ENCODE data around the gene PCSK4. TPM values are rescaled to one million over a fixed set of nuclear protein-coding genes. Genes with fewer than 3 reads are reported as not detected.

The PCSK4 gene
- polyA plus RNA-seq, 1 donor (not counting 4 experiments of a cell fraction or from before 2014, with no cell fraction given) = 0.25 TPM

GRCh38 chr19:1533510-1534150, 43.5 kb upstream of the PCSK4 start:
- DNase-seq (ENCODE audit: low read depth, low spot score) = no peak
- Histone ChIP-seq H3K9me1 (ENCODE audit: control insufficient read depth, extremely low read depth, insufficient read depth, low read length) (no peaks in the 10 kb centered on the region), H3K27me3 (ENCODE audit: control insufficient read depth, extremely low read depth, insufficient read depth, low read length) (no peaks in the 10 kb centered on the region), H4K20me1 (ENCODE audit: control insufficient read depth, extremely low read depth, insufficient read depth, low read length) (no peaks in the 10 kb centered on the region), H3K4me2 (ENCODE audit: control insufficient read depth, extremely low read depth, insufficient read depth, low read depth, low read length) (no peak overlapping the region), H3K4me1 (ENCODE audit: control insufficient read depth, extremely low read depth, insufficient read depth, low read length) (no peaks in the 10 kb centered on the region), H3K9me3 (ENCODE audit: control insufficient read depth, low read depth, low read length) (no peaks in the 10 kb centered on the region), H3K79me2 (ENCODE audit: control insufficient read depth, insufficient read depth, low read length) (no peaks in the 10 kb centered on the region), H2AFZ (ENCODE audit: control insufficient read depth, low read length) (no peak overlapping the region), H3K4me3 (ENCODE audit: control insufficient read depth in 2 of 3, extremely low read depth in 1 of 3, insufficient read depth in 2 of 3, low read depth in 1 of 3, low read length in 3 of 3) (no peak overlapping the region), H3K36me3 (ENCODE audit: control insufficient read depth in 2 of 2, extremely low read depth in 1 of 2, insufficient read depth in 2 of 2, low read length in 2 of 2) (no peaks in the 10 kb centered on the region), H3K27ac (ENCODE audit: control insufficient read depth, insufficient read depth, low read length) (no peak overlapping the region), H3K9ac (ENCODE audit: control insufficient read depth, extremely low read depth, insufficient read depth, low read length) (no peak overlapping the region)
- FAIRE-seq = no peak
- dilution Hi-C loops (cut with MboI; ENCODE audit: extremely low pct_ligation_motif_present, low sequenced_read_pairs) = no loop called here
- TF ChIP-seq EZH2 (IDR thresholded peaks at IDR 0.05; ENCODE audit: low read length) (no peak), CTCF (optimal IDR thresholded peaks at IDR 0.05 in 1 of 3, IDR thresholded peaks at IDR 0.05 in 1 of 3, conservative IDR thresholded peaks at IDR 0.05 in 1 of 3; ENCODE audit: extremely low read depth in 1 of 3, insufficient read depth in 2 of 3, low read length in 3 of 3) (no peak)

- Histone ChIP-seq H3K4me1 (ENCODE audit: control insufficient read depth, extremely low read depth, insufficient read depth, low read length) (no peaks in the 10 kb centered on the region), H4K20me1 (ENCODE audit: control insufficient read depth, extremely low read depth, insufficient read depth, low read length) (no peaks in the 10 kb centered on the region), H3K4me3 (ENCODE audit: control insufficient read depth in 2 of 3, extremely low read depth in 1 of 3, insufficient read depth in 2 of 3, low read depth in 1 of 3, low read length in 3 of 3) (no peak overlapping the region), H3K79me2 (ENCODE audit: control insufficient read depth, insufficient read depth, low read length) (no peaks in the 10 kb centered on the region), H3K36me3 (ENCODE audit: control insufficient read depth in 2 of 2, extremely low read depth in 1 of 2, insufficient read depth in 2 of 2, low read length in 2 of 2) (no peaks in the 10 kb centered on the region), H3K4me2 (ENCODE audit: control insufficient read depth, extremely low read depth, insufficient read depth, low read depth, low read length) (no peak overlapping the region), H3K27ac (ENCODE audit: control insufficient read depth, insufficient read depth, low read length) (no peak overlapping the region), H3K9me3 (ENCODE audit: control insufficient read depth, low read depth, low read length) (no peaks in the 10 kb centered on the region), H2AFZ (ENCODE audit: control insufficient read depth, low read length) (no peak overlapping the region), H3K9ac (ENCODE audit: control insufficient read depth, extremely low read depth, insufficient read depth, low read length) (no peak overlapping the region), H3K9me1 (ENCODE audit: control insufficient read depth, extremely low read depth, insufficient read depth, low read length) (no peaks in the 10 kb centered on the region), H3K27me3 (ENCODE audit: control insufficient read depth, extremely low read depth, insufficient read depth, low read length) (no peaks in the 10 kb centered on the region)
- DNase-seq (ENCODE audit: low read depth, low spot score) (no peak), FAIRE-seq (no peak)
- TF ChIP-seq EZH2 (IDR thresholded peaks at IDR 0.05; ENCODE audit: low read length) (no peak), CTCF (optimal IDR thresholded peaks at IDR 0.05 in 1 of 3, IDR thresholded peaks at IDR 0.05 in 1 of 3, conservative IDR thresholded peaks at IDR 0.05 in 1 of 3; ENCODE audit: extremely low read depth in 1 of 3, insufficient read depth in 2 of 3, low read length in 3 of 3) (no peak)
- dilution Hi-C loops (cut with MboI; ENCODE audit: extremely low pct_ligation_motif_present, low sequenced_read_pairs) = no loop called here
These were observed 41.9 kb upstream of the PCSK4 start for GRCh38 chr19:1532003-1532402.
